OCI-LY3 (cell line): ENCODE data around the gene SLC35G2.

Source experiments
- H2AFZ ChIP-seq: fragments of 200-600, 300-600 bp; shearing (Covaris generic); 2 replicates; pipeline ENCODE4 v1.6.0; 2014; ENCODE audit warnings: antibody characterized with exemption, low read depth, low read length
- H3K27ac ChIP-seq: fragments of 200-600, 300-600 bp; sonication (generic); 2 replicates; pipeline ENCODE4 v1.5.1; 2014; ENCODE audit warnings: mild to moderate bottlenecking, low read length, moderate library complexity, mixed read lengths
- H3K27me3 ChIP-seq: fragments of 200-600, 300-600 bp; sonication (generic); 2 replicates; pipeline ENCODE4 v1.6.1; 2014; ENCODE audit warnings: low read depth, low read length, mixed read lengths
- H3K36me3 ChIP-seq: fragments of 200-600, 300-600 bp; sonication (generic); replicated peaks from 2 replicates; pipeline ENCODE3; 2014; ENCODE audit warnings: low read depth, low read length, mixed read lengths
- H3K4me1 ChIP-seq: fragments of 300-600, 200-600 bp; sonication (generic); 2 replicates; pipeline ENCODE4 v1.6.1; 2014; ENCODE audit warnings: low read length, mixed read lengths
- H3K4me2 ChIP-seq: fragments of 200-600, 300-600 bp; sonication (generic); 2 replicates; pipeline ENCODE4 v1.6.1; 2014; ENCODE audit warnings: low read length, mixed read lengths
- H3K4me3 ChIP-seq: fragments of 300-600, 200-600 bp; sonication (generic); 2 replicates; pipeline ENCODE4 v1.5.1; 2014; ENCODE audit warnings: antibody characterized with exemption, mild to moderate bottlenecking, low read length, moderate library complexity
- H3K79me2 ChIP-seq: fragments of 300-600, 200-600 bp; shearing (Covaris generic); 2 replicates; pipeline ENCODE4 v1.6.1; 2014; ENCODE audit warnings: mild to moderate bottlenecking, low read length, mixed read lengths
- H3K9ac ChIP-seq: fragments of 300-600, 200-600 bp; shearing (Covaris generic); 2 replicates; pipeline ENCODE4 v1.6.0; 2014; ENCODE audit warnings: mild to moderate bottlenecking, low read length, moderate library complexity
- H3K9me3 ChIP-seq: fragments of 200-600, 300-600 bp; shearing (Covaris generic); 2 replicates; pipeline ENCODE4 v1.6.1; 2014; ENCODE audit warnings: low read length, mixed read lengths; ENCODE audit not compliant: insufficient read depth
- H4K20me1 ChIP-seq: fragments of 200-600, 300-600 bp; sonication (generic); 2 replicates; pipeline ENCODE4 v1.6.1; 2016; ENCODE audit warnings: low read length, mixed read lengths; ENCODE audit not compliant: insufficient read depth
- CTCF ChIP-seq: fragments of 200-600, 300-600 bp; sonication (generic); IDR thresholded peaks from 2 replicates; pipeline ENCODE4 v1.5.1; 2014; ENCODE audit warnings: antibody characterized with exemption, low read length, low read depth
- EZH2phosphoT487 ChIP-seq: fragments of 200-600 bp; shearing (Covaris generic); IDR thresholded peaks from 2 replicates; pipeline ENCODE4 v1.6.1; 2018; ENCODE audit warnings: antibody characterized with exemption, mixed run types, low read depth

Gene SLC35G2

GRCh38 chr3:136882571-136882970 lies 63.6 kb downstream of the SLC35G2 start:
- Histone ChIP-seq H3K79me2 (peaks cover 85% of the 10 kb centered on the region), H3K9me3 (no peaks in the 10 kb centered on the region), H3K9ac (no peak overlapping the region), H3K4me2 (no peak overlapping the region), H2AFZ (no peak overlapping the region), H3K36me3 (no peaks in the 10 kb centered on the region), H3K27ac (no peak overlapping the region), H3K4me1 (no peaks in the 10 kb centered on the region; the same call in 1 of the 2 replicates), H3K27me3 (no peaks in the 10 kb centered on the region), H4K20me1 (peaks cover 53% of the 10 kb centered on the region), H3K4me3 (no peak overlapping the region)
- TF ChIP-seq CTCF (no peak), EZH2phosphoT487 (no peak)

GRCh38 chr3:136883967-136884720 lies 65.2 kb downstream of the SLC35G2 start:
- Histone ChIP-seq H3K27me3 (no peaks in the 10 kb centered on the region), H3K4me1 (no peaks in the 10 kb centered on the region; the same call in 1 of the 2 replicates), H4K20me1 (peaks cover 57% of the 10 kb centered on the region), H3K4me3 (no peak overlapping the region), H3K9ac (no peak overlapping the region), H3K9me3 (no peaks in the 10 kb centered on the region), H2AFZ (no peak overlapping the region), H3K27ac (no peak overlapping the region), H3K79me2 (peaks cover 87% of the 10 kb centered on the region), H3K36me3 (no peaks in the 10 kb centered on the region), H3K4me2 (no peak overlapping the region)
- TF ChIP-seq CTCF (no peak), EZH2phosphoT487 (no peak)

DNA sequence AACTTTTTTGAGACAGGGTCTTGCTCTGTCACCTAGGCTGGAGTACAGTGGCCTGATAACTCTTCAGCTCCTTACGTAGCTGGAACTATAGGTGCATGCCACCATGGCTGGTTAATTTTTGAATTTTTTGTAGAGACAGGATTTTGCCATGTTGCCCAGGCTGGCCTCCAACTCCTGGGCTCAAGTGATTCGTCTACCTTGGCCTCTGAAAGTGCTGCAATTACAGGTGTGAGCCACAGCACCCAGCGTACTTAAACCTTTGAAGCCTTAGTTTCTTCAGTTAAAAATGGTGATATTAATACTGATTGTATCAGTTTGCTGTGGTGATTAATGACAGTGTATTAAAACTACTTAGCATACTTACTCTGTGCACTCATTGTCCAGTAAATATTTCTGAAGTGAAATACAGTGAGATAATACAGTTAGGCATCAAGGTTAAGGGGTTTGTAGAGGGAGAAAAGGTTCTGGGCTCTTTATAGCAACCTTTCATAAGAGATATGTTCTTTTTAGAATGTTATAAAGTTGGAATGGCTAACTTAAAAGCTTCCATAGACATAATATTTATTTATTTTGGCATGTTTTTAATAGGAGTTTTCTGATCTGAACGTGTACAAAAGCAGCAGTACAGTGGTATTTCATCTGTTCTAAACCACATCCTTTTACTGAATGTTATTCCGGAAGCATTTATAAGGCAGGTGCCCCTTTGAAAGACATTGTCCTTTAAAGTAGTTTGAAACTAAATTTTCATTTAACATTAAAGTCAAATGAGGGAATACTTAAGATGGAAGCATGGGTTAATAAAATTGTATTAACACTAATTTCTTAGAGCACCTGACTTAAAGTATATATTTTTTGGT lies 66.7 kb downstream of the SLC35G2 start:
- no peak overlapping the region for H3K27ac ChIP-seq
- peaks cover 53% of the 10 kb centered on the region for H4K20me1 ChIP-seq
- peaks cover 87% of the 10 kb centered on the region for H3K79me2 ChIP-seq
- H3K9ac ChIP-seq = no peak overlapping the region
- no peak overlapping the region for H3K4me3 ChIP-seq
- TF ChIP-seq CTCF = no peak
- no peak for TF ChIP-seq EZH2phosphoT487
- H3K27me3 ChIP-seq = no peaks in the 10 kb centered on the region
- H3K4me1 ChIP-seq = no peaks in the 10 kb centered on the region; the same call in 1 of the 2 replicates
- H3K36me3 ChIP-seq = peaks cover 2% of the 10 kb centered on the region
- H3K4me2 ChIP-seq = no peak overlapping the region
- H2AFZ ChIP-seq = no peak overlapping the region
- H3K9me3 ChIP-seq = no peaks in the 10 kb centered on the region

DNA sequence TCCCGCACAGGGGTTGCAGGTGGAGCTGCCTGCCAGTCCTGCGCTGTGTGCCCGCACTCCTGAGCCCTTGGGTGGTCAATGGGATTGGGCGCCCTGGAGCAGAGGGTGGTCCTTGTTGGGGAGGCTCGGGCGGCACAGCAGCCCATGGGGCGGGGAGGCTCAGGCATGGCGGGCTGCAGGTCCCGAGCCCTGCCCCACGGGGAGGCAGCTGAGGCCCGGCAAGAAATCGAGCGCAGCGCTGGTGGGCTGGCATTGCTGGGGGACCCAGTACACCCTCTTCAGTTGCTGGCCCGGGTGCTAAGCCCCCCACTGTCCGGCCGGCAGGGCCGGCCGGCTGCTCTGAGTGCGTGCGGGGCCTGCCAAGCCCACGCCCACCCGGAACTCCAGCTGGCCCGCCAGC lies 71.0 kb downstream of the SLC35G2 start:
- TF ChIP-seq EZH2phosphoT487 (no peak), CTCF (no peak)
- Histone ChIP-seq H2AFZ (no peak overlapping the region), H3K9me3 (no peaks in the 10 kb centered on the region), H3K4me2 (no peak overlapping the region), H3K4me1 (peaks cover 3% of the 10 kb centered on the region; the same call in 1 of the 2 replicates), H3K79me2 (peaks cover 93% of the 10 kb centered on the region), H3K27ac (no peak overlapping the region), H3K4me3 (no peak overlapping the region), H3K9ac (no peak overlapping the region), H4K20me1 (peaks cover 42% of the 10 kb centered on the region), H3K36me3 (peaks cover 7% of the 10 kb centered on the region), H3K27me3 (no peaks in the 10 kb centered on the region)
